IMR-90 (cell line): ENCODE results near the gene HES7.

Source experiments
- CEBPB ChIP-seq: IDR thresholded peaks from 2 replicates; pipeline ENCODE4 v1.6.1; 2012; ENCODE audit warnings: low read depth, low read length, improper control_type of control experiment
- CHD1 ChIP-seq: IDR thresholded peaks from 2 replicates; pipeline ENCODE4 v1.6.1; 2012; ENCODE audit warnings: low read depth, low read length, improper control_type of control experiment
- CTCF ChIP-seq: conservative IDR thresholded peaks from 2 replicates; pipeline ENCODE4 v1.5.1; 2012; ENCODE audit warnings: mild to moderate bottlenecking, low read depth, low read length, improper control_type of control experiment
- FOS ChIP-seq: fragments of 150-350 bp; IDR thresholded peaks from 2 replicates; pipeline ENCODE4 v1.6.1; 2016; ENCODE audit warnings: low read depth, low read length
- MAFK ChIP-seq: IDR thresholded peaks from 2 replicates; pipeline ENCODE4 v1.6.1; 2012; ENCODE audit warnings: low read depth, low read length, improper control_type of control experiment
- MAZ ChIP-seq: IDR thresholded peaks from 2 replicates; pipeline ENCODE4 v1.6.1; 2012; ENCODE audit warnings: low read depth, mild to moderate bottlenecking, low read length, improper control_type of control experiment, moderate library complexity, borderline replicate concordance
- MXI1 ChIP-seq: IDR thresholded peaks from 2 replicates; pipeline ENCODE4 v1.6.1; 2012; ENCODE audit warnings: low read depth, mild to moderate bottlenecking, low read length, moderate library complexity, borderline replicate concordance
- NFE2L2 ChIP-seq: fragments of 150-350 bp; IDR thresholded peaks from 2 replicates; pipeline ENCODE4 v1.6.1; 2016; ENCODE audit warnings: low read depth, mild to moderate bottlenecking, low read length
- POLR2A ChIP-seq: IDR thresholded peaks from 2 replicates; pipeline ENCODE4 v1.6.1; 2012; ENCODE audit warnings: mild to moderate bottlenecking, low read depth, low read length
- RAD21 ChIP-seq: IDR thresholded peaks from 2 replicates; pipeline ENCODE4 v1.6.1; 2012; ENCODE audit warnings: low read length, improper control_type of control experiment
- RCOR1 ChIP-seq: IDR thresholded peaks from 2 replicates; pipeline ENCODE4 v1.6.1; 2012; ENCODE audit warnings: mild to moderate bottlenecking, low read length, improper control_type of control experiment; ENCODE audit not compliant: insufficient replicate concordance
- RFX5 ChIP-seq: IDR thresholded peaks from 2 replicates; pipeline ENCODE4 v1.8.0; 2012; ENCODE audit warnings: low read depth, mild to moderate bottlenecking, low read length, moderate library complexity

- TF ChIP-seq MXI1 (no peak), RFX5 (no peak), CTCF (no peak), POLR2A (no peak), FOS (no peak), CHD1 (no peak; the same call in 1 of the 2 replicates), RCOR1 (no peak), MAFK (no peak), MAZ (no peak), NFE2L2 (no peak), RAD21 (no peak), CEBPB (no peak)
These were observed 37.7 kb upstream of the HES7 start for GRCh38 chr17:8161289-8162232.
